Activated T-helper 1 cell treated with anti-CD3 and anti-CD28 coated beads, Interleukin-2, amount 50 U/mL, for 16 hours (primary cell): Measurements from ENCODE around the gene CDC25B.

Source experiments
- DNase-seq, 2 donors: peaks; one replicate each; pipeline ENCODE4 v3.0.0-alpha.2; 2020; ENCODE audit warnings: low read depth in 1 of 2, low spot score in 1 of 2

Gene CDC25B

DNA sequence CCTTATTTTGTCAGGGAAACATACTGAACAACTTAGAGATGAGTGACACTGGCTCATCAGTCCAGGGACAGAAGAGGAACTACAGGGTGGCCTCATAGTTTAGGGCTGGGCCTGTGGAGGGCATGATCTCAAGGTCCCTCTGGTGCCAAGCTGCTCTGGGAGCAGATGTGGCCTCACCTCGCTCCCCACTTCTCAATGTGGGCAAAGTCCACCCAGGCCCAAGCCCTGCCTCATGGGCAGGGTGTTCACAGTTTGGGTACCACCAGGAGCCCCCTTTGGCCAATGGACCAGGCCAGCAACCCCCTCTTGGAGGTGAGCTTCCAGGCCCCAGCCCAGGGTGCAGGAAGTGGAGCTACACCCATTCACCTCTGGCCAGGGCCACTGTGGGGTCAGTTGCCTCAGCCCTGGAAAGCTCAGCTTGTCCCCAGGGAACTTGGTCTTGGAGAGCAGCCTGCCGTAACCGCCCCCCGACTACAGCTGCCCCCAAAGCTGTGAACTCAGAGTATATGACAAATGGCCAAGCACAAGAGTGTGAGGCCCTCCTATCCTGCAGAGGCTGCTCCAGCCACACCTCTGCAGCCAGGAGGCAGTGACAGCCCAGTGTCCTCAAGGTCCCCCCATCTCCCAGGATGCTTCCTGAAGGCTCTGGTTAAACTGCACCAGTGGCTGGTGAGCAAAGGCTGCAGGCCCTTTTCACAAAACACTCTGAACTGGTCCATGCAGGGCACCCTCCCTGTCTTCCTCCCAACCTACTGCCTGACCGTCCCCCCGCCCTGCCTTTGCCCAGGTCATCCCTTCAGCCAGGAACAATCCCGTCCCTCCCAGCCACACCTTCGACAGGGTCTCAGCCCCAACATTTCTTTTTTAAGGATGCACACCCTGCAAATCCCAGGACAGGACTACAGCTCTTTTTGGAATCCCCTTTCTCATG, 32.2 kb upstream of the CDC25B start:
- DNase-seq, result no peak

DNA sequence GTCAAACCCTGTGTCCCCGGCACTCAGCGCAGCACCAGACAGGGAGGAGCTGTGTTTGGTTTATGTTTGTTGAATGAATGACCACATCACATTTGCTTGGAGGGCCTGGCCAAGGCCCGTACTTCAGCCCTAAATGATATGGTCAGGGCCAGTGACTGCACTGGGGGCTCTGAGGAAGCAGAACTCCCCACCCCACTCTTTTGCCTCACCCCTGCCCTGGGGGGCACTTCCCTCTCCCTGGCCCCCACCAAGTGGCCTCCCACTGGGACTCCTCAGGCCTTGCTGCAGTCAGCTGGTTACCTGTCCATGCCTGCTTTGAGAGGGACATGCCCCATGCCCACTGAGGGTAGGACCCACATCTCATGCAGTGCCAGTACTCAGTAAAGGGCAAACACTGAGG, 31.5 kb upstream of the CDC25B start:
- DNase-seq, result no peak

DNA sequence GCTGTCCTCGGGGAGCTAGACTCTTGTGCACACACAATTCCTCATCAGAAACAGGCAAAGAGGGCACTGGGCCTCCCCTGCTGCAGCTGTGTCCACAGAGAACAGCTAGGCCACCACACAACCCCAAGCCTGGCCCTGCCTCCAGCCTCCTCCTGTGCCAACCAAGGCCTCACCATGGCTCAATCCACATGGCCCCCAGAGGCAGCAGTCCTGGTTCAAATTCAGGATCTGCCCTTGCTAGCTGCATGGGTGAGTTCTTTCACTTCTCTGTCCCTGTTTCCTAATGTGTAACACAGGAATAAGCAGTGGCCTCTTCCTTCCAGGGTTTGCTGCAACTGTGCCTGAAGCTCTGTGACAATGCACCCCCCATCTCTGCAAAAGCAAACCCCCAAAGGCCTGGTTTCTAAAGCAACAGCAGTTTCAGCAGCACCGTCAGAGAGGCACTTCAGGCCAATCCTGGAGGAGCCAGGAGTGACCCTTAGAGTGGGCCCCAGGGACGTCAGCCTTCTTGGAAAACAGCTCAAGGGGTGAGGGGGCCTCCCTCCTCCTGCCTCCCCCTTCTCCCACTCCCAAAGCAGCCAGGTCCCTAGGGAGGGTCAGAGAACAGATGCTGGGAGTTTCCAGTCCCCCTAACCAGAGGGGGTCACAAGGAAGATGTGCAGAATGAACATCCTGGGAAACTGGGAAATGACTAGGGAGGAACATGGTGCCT, 30.8 kb upstream of the CDC25B start:
- no peak for DNase-seq

DNA sequence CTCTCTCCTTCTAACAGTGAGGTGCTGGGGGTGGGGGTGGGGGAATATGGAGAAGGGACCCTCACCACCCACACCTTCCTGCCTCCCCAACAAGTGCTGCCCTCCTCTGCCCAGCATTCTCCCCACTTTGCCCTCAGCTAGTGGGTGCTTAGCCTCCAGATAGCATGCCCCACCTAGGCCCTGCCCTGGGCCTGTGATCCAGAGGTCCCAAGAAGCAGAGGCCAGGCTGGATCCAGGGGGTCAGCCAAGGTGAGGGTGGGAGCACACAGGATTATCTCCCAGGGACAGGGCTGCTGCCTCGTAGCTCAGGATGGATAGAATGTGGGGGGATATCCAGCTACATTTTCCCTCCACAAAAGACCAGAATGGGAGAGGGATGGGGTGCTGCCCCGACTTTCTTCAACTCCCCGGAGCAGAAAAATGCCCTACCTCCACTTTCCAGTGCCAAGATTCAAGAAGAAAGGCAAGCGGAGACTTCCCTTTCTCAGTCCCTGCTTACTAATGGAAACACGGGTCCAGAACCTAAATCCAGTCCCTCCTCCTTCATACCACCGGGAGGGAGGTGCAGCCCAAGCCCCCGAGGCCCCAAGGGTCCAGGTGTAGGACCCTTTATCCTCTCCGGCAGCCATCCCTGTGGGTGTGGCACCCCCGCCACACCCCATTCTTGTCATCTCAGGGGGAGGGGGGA, 29.5 kb upstream of the CDC25B start:
- no peak for DNase-seq

DNA sequence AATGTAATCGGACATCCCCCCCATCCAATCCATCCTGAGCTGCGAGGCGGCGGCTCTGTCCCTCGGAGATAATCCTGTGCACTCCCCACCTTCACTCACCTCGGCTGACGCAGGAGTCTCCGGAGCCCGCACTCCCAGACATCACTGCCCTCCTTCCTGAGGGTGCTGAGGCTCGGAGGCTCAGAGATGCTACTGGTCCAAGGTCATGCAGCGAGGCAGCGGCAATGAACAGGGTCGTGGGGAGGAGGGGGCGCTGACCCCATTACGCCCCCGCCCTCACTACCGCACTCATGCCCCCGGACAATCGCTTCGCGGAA, 29.0 kb upstream of the CDC25B start:
- DNase-seq, result no peak

DNA sequence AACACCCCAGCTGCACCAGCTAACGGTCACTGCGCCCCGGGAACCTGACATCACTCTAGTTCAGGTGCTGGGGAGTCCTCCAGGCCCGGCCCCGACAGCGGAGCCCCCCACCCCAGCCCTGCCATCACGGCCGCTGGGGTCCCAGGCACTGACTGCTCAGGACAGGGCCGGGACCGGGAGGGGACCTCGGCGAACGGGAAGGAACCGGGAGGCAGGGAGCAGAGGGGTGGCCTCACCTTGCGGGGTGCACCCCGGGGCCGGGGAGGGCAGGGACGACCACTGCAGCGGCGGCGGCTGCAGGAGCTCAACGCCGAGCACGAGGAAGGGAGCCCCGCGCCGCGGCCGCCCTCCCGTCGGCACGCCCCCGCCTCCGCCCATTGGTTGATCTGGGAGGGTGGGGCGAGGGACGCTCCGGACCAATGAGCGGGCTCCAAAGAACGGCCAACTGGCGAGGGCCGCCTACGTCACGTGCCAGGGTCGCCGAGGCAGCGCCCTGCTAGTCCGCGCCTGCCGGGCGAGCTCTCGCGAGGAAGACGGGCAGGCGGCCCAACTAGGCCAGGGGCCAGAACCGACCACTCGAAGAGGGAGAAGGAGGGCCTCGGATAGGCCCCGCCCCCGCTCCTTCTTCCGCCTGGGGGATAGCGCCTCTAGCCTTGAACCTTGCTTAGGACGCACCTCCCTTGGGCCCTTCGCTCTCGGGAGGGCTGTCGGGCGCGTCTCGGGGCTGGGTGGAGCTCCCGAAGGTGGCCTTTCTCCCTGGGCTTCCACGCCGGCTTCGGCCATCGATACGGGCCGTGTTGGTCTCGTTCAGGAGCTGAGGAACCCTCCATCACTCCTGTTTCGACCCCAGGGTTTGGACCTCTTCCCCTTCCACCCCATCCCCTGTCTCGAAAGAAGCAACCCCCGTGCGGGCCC, 28.4 kb upstream of the CDC25B start, which contains the start of gene ADISSP:
ADISSP (minus strand) TSS at position 327 of the 915 bp plus-strand sequence. CDS start 7,653 bp downstream, outside the sequence.
- peak; percentile 91 to 93 for DNase-seq

DNA sequence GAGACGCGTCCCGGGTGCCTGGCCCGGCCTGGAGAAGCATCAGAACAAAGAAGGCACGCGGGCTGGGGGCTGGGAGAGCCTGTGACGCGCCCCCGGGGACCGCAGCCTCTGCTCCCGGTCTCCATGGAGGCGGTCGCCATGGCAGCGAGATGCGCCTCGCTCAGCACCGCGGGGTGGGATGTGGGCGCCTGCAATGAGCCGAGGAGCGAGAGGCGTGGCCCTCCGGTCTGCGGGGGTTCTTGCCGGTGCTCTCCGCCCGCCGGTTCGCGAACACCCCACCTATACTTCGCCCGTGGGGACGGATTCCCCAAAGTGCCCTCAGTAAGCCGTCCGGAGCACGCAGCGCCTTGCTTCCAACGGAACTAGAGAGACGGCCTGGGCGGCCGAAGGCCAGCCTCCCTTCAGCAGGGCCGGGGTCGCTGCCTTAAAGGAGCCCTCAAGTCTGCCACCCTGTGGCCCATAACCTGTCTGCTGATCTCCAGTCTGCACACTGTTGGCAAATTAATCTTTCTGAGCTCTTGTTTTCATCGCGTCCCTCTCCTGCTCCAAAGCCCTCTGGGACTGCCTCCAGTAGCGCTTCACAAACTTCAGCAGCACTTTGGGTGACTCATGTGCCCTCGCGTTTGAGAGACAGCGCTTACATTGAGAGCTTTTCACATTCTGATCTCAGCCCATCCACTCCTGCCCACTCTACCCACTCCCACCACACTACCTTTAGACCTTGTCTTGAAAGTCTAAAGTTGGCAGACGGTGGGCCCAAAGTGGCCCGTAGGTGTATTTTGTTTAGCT, 27.6 kb upstream of the CDC25B start:
- DNase-seq, result peak; percentile 63 to 78

DNA sequence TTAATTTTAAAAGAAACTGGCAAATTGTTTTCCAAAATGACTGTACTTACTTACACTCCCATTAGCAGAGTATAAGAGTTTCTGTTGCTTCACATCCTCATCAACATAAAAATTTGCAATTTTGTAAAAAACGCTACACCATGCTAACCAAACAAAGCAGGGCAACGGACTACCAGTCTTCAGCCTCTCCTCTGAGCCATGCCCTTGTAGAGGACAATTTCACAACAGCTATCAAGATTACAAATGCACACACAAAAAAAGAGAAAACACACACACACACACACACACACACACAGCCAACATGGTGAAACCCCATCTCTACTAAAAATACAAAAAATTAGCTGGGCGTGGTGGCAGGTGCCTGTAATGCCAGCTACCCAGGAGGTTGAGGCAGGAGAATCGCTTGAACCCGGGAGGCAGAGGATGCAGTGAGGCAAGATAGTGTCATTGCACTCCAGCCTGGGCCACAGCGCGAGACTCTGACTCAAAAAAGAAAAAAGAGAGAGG, 24.5 kb upstream of the CDC25B start:
- DNase-seq, result no peak

DNA sequence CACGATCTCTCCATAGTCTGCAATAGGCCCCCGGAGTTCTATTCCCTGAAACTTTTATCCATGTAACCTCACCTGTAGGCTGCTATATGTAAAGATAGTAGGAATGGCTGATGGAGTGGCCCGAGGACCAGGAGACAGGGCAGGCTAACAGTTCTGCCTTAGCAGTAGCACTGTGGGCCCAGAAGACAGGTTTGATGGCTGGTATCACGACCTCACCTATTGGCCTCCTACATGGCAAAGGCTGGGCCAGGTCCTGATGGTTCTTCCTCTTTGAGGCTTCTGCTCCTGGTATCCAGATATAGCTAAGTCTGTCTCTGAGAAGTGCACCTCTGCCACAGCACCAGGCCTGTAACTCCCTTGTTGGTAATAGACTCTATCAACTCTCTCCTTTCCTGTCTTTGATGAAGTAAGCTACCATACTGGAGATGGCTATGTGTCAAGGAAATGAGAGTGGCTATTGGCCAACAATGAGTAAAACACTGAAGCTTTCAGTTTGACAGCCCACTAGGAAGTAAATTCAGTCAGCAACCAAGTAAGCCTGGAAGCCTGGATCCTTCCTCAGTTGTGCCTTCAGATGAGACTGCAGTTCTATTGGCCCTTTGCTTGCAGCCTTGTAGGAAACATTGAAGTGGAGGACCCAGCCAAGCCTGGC, 20.5 kb upstream of the CDC25B start:
- no peak for DNase-seq

DNA sequence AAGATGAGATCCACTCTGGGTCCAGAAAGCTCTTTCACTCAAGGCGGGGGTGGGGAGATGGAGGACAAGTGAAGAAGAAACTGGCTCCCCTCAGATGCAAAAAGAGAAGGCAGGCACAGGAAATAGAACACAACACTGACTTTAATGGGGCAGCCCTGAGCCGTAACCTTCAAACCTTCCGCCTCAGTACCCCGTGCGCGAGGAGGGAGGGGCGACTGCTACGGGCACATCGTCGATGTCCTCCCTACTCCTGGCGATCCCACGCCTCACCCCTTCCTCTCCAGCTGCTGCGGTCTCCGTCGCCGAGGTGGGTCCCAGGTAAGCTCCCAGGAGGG, 18.8 kb upstream of the CDC25B start:
- DNase-seq, result no peak

DNA sequence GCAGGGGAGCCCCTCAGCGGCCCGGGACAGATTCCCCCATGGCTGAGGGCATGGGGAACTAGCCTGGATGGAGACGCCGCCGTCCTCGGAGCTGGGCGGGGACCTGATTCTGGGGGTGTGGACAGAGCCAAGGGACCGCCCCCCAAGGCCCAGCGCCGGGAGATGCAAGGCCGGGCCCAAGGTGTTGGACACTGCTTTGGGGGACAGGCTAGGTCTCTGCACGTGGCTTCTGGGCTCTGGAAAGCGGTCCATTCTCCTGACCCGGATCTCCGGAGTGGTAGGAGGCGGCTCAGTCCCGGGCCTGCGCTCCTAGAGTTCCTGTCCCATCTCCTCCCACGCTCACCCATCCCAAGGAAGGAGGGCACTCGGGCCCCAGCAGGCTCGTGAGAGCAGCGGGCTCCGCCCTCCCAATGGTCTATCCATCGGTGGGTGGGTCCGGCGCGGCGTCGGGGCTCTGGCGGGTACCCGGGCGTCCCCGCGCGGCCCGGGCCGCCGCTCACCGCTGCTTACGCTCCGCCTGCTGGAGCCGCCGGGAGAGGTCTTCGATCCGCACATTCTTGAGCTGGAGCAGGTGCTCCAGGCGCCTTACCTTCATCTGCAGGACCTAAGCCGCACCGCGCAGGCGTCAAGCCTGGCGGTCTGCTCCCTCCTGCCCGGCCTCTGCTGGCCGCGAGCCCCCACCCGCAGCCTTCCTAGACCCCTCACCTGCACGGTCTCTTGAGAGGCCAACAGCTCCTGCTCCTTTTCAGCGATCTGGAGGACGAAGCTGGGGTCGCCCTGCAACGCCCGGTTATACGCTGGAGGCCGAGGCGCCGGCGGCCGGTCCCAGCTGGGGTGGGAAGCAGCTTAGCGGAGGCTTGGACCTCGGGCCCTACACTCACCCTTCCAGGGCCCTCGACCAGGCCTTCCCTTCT, 18.1 kb upstream of the CDC25B start:
- no peak for DNase-seq

DNA sequence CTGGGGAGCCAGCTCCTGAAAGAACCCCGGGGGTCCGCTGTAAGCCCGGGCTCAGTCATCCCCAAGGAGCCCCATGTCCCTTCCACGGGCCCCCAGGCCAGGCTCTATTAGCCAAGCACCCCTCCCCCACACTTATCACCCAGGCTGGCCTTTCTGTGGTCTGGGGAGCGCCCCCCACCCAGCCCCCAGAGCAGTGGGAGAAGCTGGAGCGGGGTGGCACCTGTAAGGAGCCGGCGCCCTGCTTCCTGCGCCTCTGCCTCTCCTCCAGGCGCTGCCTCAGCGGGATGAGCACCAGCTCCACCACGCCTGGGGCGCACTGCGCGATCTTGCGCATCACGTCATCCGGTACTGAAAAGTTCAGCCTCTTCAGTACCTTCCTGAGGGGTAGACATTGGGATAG, 17.1 kb upstream of the CDC25B start:
- no peak for DNase-seq

DNA sequence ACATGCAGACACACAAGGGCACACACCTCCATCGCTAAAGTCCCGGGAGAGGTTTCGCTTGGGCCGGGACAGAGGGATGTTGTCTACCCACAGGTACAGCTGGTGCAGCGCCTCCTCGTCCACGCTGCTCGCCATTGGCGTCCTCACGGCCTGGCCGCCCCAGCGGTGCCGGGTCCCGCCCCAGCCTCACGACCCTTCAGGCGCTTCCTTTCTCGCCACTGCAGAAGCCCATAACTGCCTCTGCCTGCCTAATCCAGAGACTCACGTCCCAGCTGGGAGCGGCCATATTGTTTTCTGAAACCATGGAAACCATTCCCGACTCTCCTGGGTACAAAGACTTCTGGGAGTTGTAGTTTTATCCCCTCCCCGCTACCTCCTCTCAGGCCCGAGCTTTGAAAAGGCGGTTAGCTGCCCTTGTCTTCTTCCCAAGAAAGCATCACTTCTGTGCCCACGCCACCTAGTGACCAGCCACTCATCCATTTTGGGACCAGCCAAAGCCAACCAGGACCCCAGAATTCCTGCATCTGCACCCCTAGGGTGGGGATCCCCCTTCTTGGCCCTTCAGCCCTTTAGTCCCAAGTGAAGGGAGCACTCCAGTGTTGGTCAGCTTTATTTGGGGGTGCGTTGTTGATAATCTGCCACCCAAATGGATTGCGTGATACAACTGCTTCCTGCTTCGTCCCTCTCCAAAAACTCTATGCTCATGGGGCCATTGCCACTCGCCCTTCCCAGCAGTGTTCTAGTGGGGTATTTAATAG, 14.8 kb upstream of the CDC25B start, which contains the start of gene SPEF1:
SPEF1 (minus strand) TSS at position 296 of the 758 bp plus-strand sequence; CDS start at position 135, 161 bp downstream.
- no peak for DNase-seq

DNA sequence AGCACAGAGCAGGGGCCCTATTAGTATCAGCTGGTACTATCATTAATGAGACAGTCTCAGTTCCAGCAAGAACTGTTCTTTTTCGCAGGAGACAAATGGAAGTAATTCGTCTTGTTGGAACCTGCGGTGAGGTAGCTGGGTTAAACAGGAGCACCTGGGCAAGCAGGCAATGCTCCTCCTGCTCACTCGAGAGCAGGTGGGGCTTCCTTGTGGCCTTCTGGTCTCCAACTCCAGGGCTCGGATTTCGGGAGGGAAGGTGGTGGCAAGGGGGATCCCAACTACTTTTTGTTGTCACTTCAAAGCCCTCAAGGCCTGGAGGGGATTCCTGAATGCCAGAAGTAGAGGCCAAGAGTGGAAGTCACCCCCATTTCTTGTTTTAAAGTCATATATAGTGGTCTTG, 13.5 kb upstream of the CDC25B start:
- no peak for DNase-seq

DNA sequence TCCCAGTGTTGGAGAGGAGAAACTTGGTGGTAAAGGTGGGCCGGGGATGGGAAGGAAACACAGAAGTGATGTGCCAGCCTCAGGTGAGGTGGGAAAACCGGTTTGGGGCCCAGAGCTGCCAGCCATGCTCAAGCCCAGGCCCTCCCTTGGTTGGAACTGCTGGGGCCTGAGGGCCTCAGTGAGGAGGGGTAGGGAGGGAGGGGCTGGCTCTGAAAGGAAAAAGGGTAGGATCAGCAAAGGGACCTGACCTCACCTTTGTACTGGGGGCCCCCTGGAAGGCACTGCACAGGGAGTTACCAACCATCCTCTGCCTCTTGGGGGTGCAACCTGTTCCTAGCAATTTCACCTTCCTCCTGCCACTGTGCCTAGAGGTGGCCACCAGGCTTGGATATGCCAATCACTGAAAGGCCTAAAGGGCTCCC, 13.0 kb upstream of the CDC25B start:
- DNase-seq, result no peak

DNA sequence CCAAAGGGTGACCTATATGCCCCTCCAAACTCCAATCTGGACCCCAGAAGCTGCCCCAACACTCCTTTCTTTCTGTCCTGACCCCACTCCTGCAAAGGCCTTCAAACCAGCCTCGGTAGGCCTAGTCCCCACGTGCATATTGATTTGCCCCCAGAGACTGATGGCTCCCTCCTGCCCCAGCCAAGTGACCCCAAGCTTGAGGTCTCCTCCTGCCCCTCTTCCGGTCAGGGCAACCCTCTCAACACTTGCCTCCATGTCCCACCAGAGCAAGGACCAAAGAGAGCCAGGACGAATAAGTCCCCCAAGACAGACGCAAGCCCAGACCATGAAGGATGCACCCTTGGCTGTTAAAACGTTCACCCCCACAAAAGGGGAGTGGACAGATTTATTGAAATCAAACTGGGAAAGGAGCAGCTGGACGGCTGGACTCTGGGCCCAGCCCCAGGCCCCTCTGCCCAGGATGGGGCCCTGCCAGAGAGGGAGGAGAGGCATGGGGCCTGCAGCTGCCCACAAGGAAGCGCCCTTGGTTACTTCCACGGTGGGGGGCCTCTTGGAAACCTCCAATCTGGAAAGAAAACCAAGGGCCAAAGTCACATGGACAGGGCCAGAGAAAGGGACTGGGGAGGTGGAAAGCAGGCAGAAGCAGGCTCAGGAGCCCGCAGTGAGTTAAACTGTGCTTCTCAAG, 12.5 kb upstream of the CDC25B start:
- no peak for DNase-seq
